Measurements from ENCODE around the gene ANTXR2. TPM values are rescaled to one million over a fixed set of nuclear protein-coding genes. Genes with fewer than 3 reads are reported as not detected.

Gene ANTXR2
- total RNA-seq, 5 donors from 2014 or later (not counting 1 experiment from before 2014, with no cell fraction given), result 45.1 to 64.3 (median 48.2) TPM

DNA sequence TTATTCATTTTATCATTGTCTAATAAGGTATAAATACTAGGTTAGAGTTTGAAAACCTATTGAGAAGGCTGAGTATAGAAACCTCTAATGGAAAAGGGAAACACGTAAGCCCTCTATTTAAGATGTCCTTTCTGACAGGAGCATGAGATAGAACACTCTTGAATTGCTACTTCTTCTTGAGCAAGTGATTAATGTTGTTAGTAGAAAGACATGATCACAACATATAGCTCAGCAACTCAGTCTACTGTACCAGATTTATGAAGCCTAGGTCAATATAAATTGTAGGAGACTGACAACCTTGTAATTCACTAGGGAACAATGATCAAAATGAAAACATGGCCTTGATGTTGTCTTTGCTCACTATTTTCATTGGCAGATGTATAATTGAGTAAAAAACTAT lies 189.7 kb downstream of the ANTXR2 start:
- no peak for DNase-seq
- no peak overlapping the region for H3K4me3 ChIP-seq (ENCODE audit: control insufficient read depth in 1 of 2, extremely low read depth in 1 of 2, low read length in 1 of 2)
- H3K27ac Mint-ChIP-seq, result no peak overlapping the region

DNA sequence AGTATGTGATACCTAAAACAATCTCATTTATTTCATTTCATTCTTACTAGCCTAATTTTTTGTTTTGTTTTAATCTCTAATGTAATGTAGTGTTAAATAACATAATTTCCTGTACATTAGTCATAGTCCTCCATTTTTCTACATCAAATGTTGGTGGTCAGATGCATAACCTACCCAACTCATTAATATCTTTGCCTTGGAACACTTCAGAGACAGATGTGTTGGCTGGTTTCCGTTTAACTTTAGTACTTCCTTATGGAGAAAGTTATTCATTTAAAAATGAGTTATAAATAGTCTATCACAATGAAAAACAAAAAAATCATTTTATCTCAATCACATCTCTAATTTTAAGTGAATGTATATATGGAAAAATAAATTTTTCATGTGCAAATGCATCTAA lies 190.2 kb downstream of the ANTXR2 start:
- Histone ChIP-seq H3K36me3 (ENCODE audit: control insufficient read depth in 2 of 2, extremely low read depth in 1 of 2, insufficient read depth in 1 of 2, low read length in 1 of 2) (no peaks in the 10 kb centered on the region), H3K27me3 (replicated peaks in 1 of 2; ENCODE audit: control insufficient read depth in 2 of 2, extremely low read depth in 1 of 2, insufficient read depth in 2 of 2, low read length in 1 of 2) (peaks cover 0 to 2% of the 10 kb centered on the region in 2 experiments), H3K4me1 (ENCODE audit: control insufficient read depth in 1 of 2, extremely low read depth in 1 of 2, insufficient read depth in 2 of 2, low read length in 2 of 2) (no peaks in the 10 kb centered on the region), H3K9me3 (no peaks in the 10 kb centered on the region), H3K4me3 (ENCODE audit: control insufficient read depth in 1 of 2, extremely low read depth in 1 of 2, low read length in 1 of 2) (no peak overlapping the region), H3K27ac (ENCODE audit: low read length) (no peak overlapping the region)
- Mint-ChIP-seq H3K27me3 (no peaks in the 10 kb centered on the region), H3K4me3 (no peak overlapping the region), H3K27ac (no peak overlapping the region), H3K36me3 (peaks cover 5% of the 10 kb centered on the region), H3K4me1 (no peaks in the 10 kb centered on the region), H3K9me3 (peaks cover 0 to 6% (median 0%) of the 10 kb centered on the region in 3 donors)
- DNase-seq (no peak), ATAC-seq (replicated peaks in 1 of 4) (no peak)
- CTCF ChIA-PET, result no interaction called here
- no CpG with 5 or more reads among the region's 1 CpG for WGBS (ENCODE audit: insufficient coverage)
- POLR2A ChIA-PET, result interaction anchor here in 1 of 2 donors (0.6 kb wide), 1 partner anchor 79 kb away, joined by 7 read pairs; no protein-coding TSS in a partner anchor

More for the DNA sequence above, 189.7 kb downstream of the ANTXR2 start:
- H3K4me3 Mint-ChIP-seq, result no peak overlapping the region
- no CpG with 5 or more reads among the region's 1 CpG for WGBS (ENCODE audit: insufficient coverage)
- H3K4me1 ChIP-seq (ENCODE audit: control insufficient read depth in 1 of 2, extremely low read depth in 1 of 2, insufficient read depth in 2 of 2, low read length in 2 of 2), result no peaks in the 10 kb centered on the region
- ATAC-seq (replicated peaks in 1 of 4), result no peak
- ChIA-PET POLR2A (interaction anchor here in 1 of 2 donors (0.6 kb wide), 1 partner anchor 80 kb away, joined by 7 read pairs; no protein-coding TSS in a partner anchor), CTCF (no interaction called here)
- peaks cover 0 to 2% (median 0%) of the 10 kb centered on the region in 3 donors for H3K9me3 Mint-ChIP-seq
- H3K9me3 ChIP-seq, result no peaks in the 10 kb centered on the region
- peaks cover 0 to 2% of the 10 kb centered on the region in 2 experiments for H3K27me3 ChIP-seq (replicated peaks in 1 of 2; ENCODE audit: control insufficient read depth in 2 of 2, extremely low read depth in 1 of 2, insufficient read depth in 2 of 2, low read length in 1 of 2)
- no peaks in the 10 kb centered on the region for H3K4me1 Mint-ChIP-seq
- H3K27ac ChIP-seq (ENCODE audit: low read length), result no peak overlapping the region
- H3K36me3 Mint-ChIP-seq, result no peaks in the 10 kb centered on the region
- H3K27me3 Mint-ChIP-seq, result no peaks in the 10 kb centered on the region
- H3K36me3 ChIP-seq (ENCODE audit: control insufficient read depth in 2 of 2, extremely low read depth in 1 of 2, insufficient read depth in 1 of 2, low read length in 1 of 2), result no peaks in the 10 kb centered on the region

DNA sequence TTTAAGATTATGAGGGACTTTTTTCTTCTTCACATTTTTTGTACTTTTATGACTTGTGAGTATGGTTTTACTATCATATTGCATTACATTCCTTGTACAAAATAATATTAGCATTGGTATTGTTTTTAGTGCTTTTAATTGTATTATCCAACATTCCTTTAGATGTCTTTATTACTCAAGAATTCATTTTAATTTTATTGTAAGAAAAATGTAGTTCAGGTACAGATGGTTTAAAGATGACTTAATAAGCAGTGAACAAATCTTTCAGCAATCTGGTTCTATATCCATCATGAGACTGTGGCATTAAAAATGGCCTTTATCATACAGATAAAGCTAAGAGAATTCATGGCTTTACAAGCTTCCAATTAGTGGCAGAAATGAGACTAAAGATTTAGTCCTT lies 191.6 kb downstream of the ANTXR2 start:
- H3K36me3 ChIP-seq (ENCODE audit: control insufficient read depth in 2 of 2, extremely low read depth in 1 of 2, insufficient read depth in 1 of 2, low read length in 1 of 2), result no peaks in the 10 kb centered on the region
- H3K4me1 ChIP-seq (ENCODE audit: control insufficient read depth in 1 of 2, extremely low read depth in 1 of 2, insufficient read depth in 2 of 2, low read length in 2 of 2), result no peaks in the 10 kb centered on the region
- H3K27ac ChIP-seq (ENCODE audit: low read length), result no peak overlapping the region
- Mint-ChIP-seq H3K4me1 (no peaks in the 10 kb centered on the region), H3K36me3 (peaks cover 6% of the 10 kb centered on the region), H3K4me3 (no peak overlapping the region), H3K9me3 (peaks cover 0 to 8% (median 0%) of the 10 kb centered on the region in 3 donors), H3K27ac (no peak overlapping the region), H3K27me3 (no peaks in the 10 kb centered on the region)
- no peaks in the 10 kb centered on the region for H3K9me3 ChIP-seq
- peaks cover 0 to 2% of the 10 kb centered on the region in 2 experiments for H3K27me3 ChIP-seq (replicated peaks in 1 of 2; ENCODE audit: control insufficient read depth in 2 of 2, extremely low read depth in 1 of 2, insufficient read depth in 2 of 2, low read length in 1 of 2)
- ChIA-PET POLR2A (no interaction called here), CTCF (no interaction called here)
- DNase-seq, result no peak
- ATAC-seq (replicated peaks in 1 of 4), result no peak
- no peak overlapping the region for H3K4me3 ChIP-seq (ENCODE audit: control insufficient read depth in 1 of 2, extremely low read depth in 1 of 2, low read length in 1 of 2)

DNA sequence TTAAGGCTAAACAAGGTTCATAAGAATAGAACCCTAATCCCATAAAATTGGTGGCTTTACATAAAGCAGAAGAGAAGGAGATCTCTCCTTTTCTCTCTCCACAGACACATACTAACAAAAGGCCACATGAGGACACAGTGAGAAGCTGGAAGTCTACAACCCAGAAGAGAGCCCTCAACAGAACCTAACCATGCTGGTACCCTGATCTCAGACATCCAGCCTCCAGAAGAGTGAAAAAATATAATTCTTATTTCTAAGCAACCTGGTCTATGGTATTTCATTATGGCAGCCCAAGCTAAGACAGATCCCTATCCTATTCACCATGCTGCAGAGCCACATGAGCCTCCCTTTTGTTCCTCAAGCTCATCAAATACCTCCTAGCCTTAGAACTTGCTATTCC lies 195.5 kb downstream of the ANTXR2 start:
- Mint-ChIP-seq H3K27ac (no peak overlapping the region), H3K4me3 (no peak overlapping the region), H3K27me3 (no peaks in the 10 kb centered on the region), H3K9me3 (peaks cover 0 to 8% (median 0%) of the 10 kb centered on the region in 3 donors), H3K36me3 (peaks cover 6% of the 10 kb centered on the region), H3K4me1 (no peaks in the 10 kb centered on the region)
- peaks cover 0 to 2% of the 10 kb centered on the region in 2 experiments for H3K27me3 ChIP-seq (replicated peaks in 1 of 2; ENCODE audit: control insufficient read depth in 2 of 2, extremely low read depth in 1 of 2, insufficient read depth in 2 of 2, low read length in 1 of 2)
- no peak for DNase-seq
- H3K4me1 ChIP-seq (ENCODE audit: control insufficient read depth in 1 of 2, extremely low read depth in 1 of 2, insufficient read depth in 2 of 2, low read length in 2 of 2), result no peaks in the 10 kb centered on the region
- ChIA-PET CTCF (no interaction called here), POLR2A (interaction anchor here in 1 of 2 donors (0.8 kb wide), 1 partner anchor 14 kb away, joined by 3 read pairs; no protein-coding TSS in a partner anchor)
- H3K27ac ChIP-seq (ENCODE audit: low read length), result no peak overlapping the region
- H3K9me3 ChIP-seq, result no peaks in the 10 kb centered on the region
- H3K4me3 ChIP-seq (ENCODE audit: control insufficient read depth in 1 of 2, extremely low read depth in 1 of 2, low read length in 1 of 2), result no peak overlapping the region
- ATAC-seq (replicated peaks in 1 of 4), result no peak
- no peaks in the 10 kb centered on the region for H3K36me3 ChIP-seq (ENCODE audit: control insufficient read depth in 2 of 2, extremely low read depth in 1 of 2, insufficient read depth in 1 of 2, low read length in 1 of 2)

DNA sequence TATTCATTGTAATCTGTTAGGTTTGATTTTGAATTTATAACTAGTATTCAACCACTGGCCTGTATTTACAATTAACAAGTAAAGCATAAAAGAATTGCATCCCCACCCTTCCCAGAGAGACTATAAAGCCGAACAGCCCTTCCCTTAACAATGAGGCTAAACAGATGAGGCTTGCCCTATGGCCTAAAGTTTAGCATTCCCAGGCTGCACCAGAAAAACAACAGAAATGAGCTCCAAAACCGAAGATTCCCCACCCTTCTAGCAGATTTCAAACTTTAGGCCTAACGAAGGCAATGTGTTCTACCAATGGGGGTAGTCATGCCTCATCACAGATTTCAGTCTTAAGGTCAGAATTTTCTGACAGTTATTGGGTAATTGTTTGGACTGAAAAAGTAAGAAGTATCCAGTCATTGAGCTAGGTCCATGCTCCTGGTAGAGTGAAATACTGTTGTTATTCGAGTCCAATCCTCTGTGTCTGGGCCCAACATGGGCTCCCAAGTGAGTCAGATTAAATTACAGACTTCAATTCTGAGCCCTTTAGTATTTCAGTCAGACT lies 197.6 kb downstream of the ANTXR2 start:
- peaks cover 6% of the 10 kb centered on the region for H3K36me3 Mint-ChIP-seq
- no peak overlapping the region for H3K4me3 ChIP-seq (ENCODE audit: control insufficient read depth in 1 of 2, extremely low read depth in 1 of 2, low read length in 1 of 2)
- CTCF ChIA-PET, result no interaction called here
- H3K4me1 Mint-ChIP-seq, result no peaks in the 10 kb centered on the region
- no peak overlapping the region for H3K4me3 Mint-ChIP-seq
- H3K27ac Mint-ChIP-seq, result no peak overlapping the region
- H3K27ac ChIP-seq (ENCODE audit: low read length), result no peak overlapping the region
- no peaks in the 10 kb centered on the region for H3K36me3 ChIP-seq (ENCODE audit: control insufficient read depth in 2 of 2, extremely low read depth in 1 of 2, insufficient read depth in 1 of 2, low read length in 1 of 2)
- WGBS (ENCODE audit: insufficient coverage), result 82% methylated on average over 4 of the region's 4 CpGs
- H3K9me3 Mint-ChIP-seq, result peaks cover 0 to 8% (median 0%) of the 10 kb centered on the region in 3 donors
- ATAC-seq (replicated peaks in 1 of 4) (no peak), DNase-seq (no peak)
- H3K9me3 ChIP-seq, result no peaks in the 10 kb centered on the region
- no peaks in the 10 kb centered on the region for H3K27me3 Mint-ChIP-seq
- POLR2A ChIA-PET, result interaction anchor here in 1 of 2 donors (0.5 kb wide), 1 partner anchor 42 kb away, joined by 3 read pairs; no protein-coding TSS in a partner anchor
- H3K4me1 ChIP-seq (ENCODE audit: control insufficient read depth in 1 of 2, extremely low read depth in 1 of 2, insufficient read depth in 2 of 2, low read length in 2 of 2), result no peaks in the 10 kb centered on the region
- no peaks in the 10 kb centered on the region for H3K27me3 ChIP-seq (replicated peaks in 1 of 2; ENCODE audit: control insufficient read depth in 2 of 2, extremely low read depth in 1 of 2, insufficient read depth in 2 of 2, low read length in 1 of 2)

DNA sequence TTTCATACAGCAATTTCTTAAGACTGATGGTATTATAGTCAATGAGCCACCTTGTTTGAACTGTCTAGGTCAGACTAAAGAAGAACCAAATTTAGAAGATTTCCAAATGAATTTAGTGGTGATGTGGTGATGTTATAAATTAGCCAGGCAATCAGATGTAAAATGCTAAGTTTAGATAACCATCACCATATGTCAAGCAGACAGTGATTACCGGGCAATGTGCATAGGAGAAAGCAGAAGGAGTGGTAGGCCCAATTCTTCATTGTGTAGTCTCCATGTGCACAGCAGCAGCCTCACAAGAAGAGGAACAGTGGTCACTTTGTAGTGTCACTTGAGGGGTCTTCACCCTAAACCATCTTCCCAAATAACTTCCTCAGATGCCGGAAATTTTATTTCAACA lies 198.8 kb downstream of the ANTXR2 start:
- POLR2A ChIA-PET, result no interaction called here
- CTCF ChIA-PET, result no interaction called here
- H3K9me3 Mint-ChIP-seq, result peaks cover 0 to 8% (median 0%) of the 10 kb centered on the region in 3 donors
- no peak overlapping the region for H3K27ac Mint-ChIP-seq
- WGBS (ENCODE audit: insufficient coverage), result no CpG with 5 or more reads among the region's 2 CpGs
- no peaks in the 10 kb centered on the region for H3K4me1 Mint-ChIP-seq
- no peaks in the 10 kb centered on the region for H3K4me1 ChIP-seq (ENCODE audit: control insufficient read depth in 1 of 2, extremely low read depth in 1 of 2, insufficient read depth in 2 of 2, low read length in 2 of 2)
- DNase-seq (no peak), ATAC-seq (replicated peaks in 1 of 4) (no peak)
- no peak overlapping the region for H3K4me3 ChIP-seq (ENCODE audit: control insufficient read depth in 1 of 2, extremely low read depth in 1 of 2, low read length in 1 of 2)
- H3K27me3 ChIP-seq (replicated peaks in 1 of 2; ENCODE audit: control insufficient read depth in 2 of 2, extremely low read depth in 1 of 2, insufficient read depth in 2 of 2, low read length in 1 of 2), result no peaks in the 10 kb centered on the region
- peaks cover 6% of the 10 kb centered on the region for H3K36me3 Mint-ChIP-seq
- H3K36me3 ChIP-seq (ENCODE audit: control insufficient read depth in 2 of 2, extremely low read depth in 1 of 2, insufficient read depth in 1 of 2, low read length in 1 of 2), result no peaks in the 10 kb centered on the region
- H3K27ac ChIP-seq (ENCODE audit: low read length), result no peak overlapping the region
- no peaks in the 10 kb centered on the region for H3K9me3 ChIP-seq
- peaks cover 3% of the 10 kb centered on the region in 2 donors for H3K27me3 Mint-ChIP-seq
- no peak overlapping the region for H3K4me3 Mint-ChIP-seq

Data from T-cell (primary cell).